ACHN (cell line): ENCODE data around the gene GAS7.

Experiments used
- DNase-seq: peaks from one replicate; pipeline ENCODE4 v3.0.0-alpha.2; 2015
- in situ Hi-C: cut with HindIII; loops from 2 replicates; pipeline ENCODE4 v1.10.0; 2017; ENCODE audit warnings: low sequenced_read_pairs, low pct_ligation_motif_present, low pct_unique_long_range_greater_than_20kb

Gene GAS7

DNA sequence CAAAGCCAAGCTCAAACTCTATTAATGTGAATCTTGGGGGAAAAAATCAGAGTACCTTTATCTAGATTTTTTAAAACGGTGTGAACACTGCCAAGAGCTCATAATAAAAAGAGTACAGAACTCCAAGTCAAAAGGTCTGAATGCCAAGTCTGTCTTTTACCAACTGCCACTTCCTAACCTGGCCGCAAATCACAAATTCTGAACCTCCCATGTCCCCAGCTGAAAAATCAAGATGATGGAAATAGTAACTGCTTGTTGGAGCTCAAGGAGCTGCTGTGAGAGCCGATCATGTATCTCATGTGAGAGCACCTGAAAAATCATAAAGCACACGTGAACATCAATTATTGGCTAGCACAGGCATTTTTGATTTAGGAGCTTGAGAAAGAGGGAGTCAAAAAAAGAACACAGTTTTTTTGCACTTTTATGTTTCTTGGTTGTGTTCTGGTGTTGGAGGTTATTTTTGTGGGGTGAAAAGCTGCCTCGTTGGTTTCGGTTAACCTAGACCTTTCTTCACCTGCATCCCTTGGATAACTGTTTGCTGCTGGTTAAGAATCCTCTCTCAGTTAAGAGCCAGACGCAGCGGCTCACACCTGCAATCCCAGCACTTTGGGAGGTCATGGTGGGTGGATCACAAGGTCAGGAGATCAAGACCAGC, 50.5 kb downstream of the GAS7 start:
- no peak for DNase-seq
- in situ Hi-C loops: no loop called here

DNA sequence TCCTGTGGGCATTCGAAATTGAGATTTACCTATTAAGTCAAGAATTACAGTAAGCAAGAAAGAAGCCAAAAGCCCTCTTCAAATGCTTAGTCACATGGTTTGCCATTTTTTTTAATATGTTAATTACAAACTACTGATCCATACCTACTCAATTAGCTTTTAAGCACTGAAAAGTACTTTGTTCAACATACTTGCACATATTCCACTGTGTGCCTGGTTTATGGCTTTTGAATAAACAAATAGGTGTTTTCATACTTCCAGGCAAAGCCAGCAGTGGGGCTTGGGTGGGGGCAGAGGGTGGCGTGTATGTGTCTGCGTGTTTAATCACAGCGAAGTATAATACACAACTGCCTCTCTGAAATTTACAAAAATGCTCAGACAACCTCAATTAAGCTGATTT, 51.4 kb downstream of the GAS7 start:
- in situ Hi-C loops: no loop called here
- DNase-seq: no peak

DNA sequence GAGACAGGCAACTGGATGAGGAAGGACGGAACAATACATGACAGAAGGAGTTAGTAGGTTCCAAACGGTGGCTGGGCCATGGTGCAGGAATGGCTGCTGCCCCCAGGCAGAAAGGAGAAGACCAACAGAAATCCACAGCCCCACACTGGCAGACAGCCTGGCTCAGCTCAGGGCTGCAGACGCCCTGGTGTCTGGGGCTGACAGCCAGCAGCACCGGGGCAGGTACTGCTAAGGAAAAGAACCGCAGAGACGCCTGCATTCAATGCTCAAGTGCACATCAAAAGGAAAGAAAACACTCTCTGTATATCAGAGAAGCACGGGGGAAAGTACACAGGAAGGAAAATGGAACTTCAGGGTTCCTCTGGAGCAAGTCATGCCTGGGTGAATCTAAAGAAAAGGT, 53.4 kb downstream of the GAS7 start:
- in situ Hi-C loops: no loop called here

DNA sequence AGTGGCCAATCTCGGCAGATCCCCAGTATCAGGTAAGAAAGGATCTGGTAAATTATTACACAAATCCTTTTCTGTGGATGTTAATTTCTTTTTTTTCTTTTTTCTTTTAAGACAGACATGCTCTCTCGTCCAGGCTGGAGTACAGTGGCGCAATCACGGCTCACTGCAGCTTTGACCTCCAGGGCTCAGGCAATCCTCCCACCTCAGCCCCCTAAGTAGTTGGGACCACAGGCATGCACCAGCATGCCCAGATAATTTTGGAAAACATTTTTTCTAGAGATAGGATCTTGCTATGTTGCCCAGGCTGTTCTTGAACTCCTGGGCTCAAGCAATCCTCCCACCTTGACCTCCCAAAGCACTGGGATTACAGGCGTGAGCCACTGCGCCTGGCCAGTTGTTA, 54.0 kb downstream of the GAS7 start:
- in situ Hi-C loops: no loop called here

More for the DNA sequence above, 53.4 kb downstream of the GAS7 start:
- DNase-seq: no peak

DNA sequence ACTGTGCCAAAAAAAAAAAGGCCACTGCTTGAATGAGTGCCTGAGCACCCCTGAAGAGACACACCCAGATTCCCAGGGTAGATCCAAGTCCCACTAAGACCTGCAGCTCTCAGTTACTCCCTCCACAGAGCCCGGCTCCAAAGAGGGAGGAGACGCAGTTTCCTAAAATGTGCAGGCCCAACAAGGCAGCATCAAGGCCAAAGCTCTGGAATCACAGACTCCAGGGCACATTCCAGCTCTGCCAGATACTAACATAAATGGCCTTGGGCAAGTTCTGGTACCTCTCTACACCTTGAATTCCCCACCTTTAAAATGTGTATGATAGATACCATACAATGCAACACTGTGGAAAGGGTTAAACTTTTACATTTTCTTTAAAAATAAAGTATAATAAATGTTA, 57.0 kb downstream of the GAS7 start:
- no peak for DNase-seq
- in situ Hi-C loops: no loop called here

More for the DNA sequence above, 54.0 kb downstream of the GAS7 start:
- DNase-seq: no peak

DNA sequence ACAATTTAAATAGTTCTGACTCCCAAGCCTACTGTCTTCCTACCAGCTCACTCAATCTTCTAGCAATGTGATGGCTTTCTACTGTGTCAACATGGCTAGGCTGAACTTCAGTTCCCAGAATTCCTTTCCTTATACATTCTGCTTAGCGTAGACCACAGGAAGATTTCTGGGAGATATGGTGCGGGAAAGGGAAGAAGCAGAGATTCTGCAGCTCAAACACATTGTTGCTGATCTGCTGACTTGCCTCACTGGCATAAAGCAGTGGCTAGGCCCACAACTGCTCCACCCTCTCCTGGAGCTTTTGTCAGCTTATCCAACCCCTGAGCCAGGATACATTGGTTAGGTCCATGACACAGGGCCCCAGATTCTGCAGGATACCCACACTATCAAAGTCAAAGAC, 58.8 kb downstream of the GAS7 start:
- in situ Hi-C loops: no loop called here
- DNase-seq: no peak

DNA sequence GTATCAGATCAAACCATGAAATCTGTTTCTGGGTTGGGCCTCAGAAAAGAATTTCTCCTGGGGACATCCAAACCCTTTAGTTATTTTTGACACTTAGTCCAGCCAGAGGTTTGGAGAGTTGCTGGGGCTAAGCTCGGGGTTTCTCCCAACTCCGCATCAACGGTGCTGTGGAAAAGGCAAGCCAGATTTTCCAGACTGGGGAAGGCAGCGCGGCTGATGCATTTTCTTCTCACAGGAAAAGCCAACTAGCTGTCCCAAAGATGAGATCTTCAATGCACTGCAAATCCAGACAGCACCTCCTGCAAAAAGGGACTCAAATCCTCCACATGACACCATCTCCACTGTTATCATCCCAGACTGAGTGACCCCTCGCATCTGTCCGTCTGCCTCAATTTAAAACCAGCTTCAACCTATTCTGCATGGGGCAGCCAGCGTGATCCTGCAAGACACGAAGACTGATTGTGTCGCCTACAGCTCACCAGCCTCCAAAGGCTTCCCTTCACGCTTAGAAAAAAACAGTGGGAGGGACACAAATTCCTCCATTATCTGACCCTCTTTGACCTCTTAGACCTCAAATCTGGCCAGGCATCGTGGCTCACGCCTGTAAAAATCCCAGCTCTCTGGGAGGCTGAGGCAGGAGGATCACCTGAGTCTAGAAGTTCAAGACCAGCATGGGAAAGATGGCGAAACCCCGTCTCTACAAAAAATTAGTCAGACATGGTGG, 62.0 kb downstream of the GAS7 start:
- no peak for DNase-seq
- in situ Hi-C loops: no loop called here

DNA sequence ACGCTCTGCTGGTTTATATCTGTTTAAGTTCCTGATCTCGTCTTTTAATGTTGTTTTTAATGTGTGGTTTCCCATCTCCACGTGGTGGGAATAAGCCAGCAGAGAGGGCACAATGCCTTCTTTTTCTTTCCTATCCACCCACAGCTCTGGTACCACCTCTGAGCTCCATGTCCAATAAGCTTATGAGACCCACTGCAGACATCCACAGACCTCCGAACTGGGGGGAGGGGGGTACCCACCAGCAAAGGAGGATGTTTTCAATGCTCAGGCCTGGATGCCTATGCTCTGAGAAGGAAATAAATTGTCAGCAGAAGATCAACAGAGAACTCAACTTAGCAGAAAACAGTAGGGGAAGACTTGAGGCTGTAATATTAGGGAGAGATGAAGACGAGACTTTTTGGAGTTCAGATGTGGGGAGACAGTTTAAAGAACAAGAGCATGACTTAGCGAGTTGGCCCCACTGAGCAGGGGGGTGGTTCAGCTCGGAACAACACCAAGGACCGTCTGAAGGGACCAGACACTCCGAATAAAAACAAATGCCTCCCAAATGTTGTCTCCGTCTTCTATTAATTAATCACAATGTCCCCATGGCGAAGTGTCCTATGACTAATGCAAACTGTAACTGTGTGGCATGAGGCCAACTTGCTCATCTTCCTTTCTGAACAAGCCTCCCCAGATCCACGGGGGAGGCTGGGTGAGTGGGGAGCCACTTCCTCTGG, 62.7 kb downstream of the GAS7 start:
- DNase-seq: no peak
- in situ Hi-C loops: no loop called here

DNA sequence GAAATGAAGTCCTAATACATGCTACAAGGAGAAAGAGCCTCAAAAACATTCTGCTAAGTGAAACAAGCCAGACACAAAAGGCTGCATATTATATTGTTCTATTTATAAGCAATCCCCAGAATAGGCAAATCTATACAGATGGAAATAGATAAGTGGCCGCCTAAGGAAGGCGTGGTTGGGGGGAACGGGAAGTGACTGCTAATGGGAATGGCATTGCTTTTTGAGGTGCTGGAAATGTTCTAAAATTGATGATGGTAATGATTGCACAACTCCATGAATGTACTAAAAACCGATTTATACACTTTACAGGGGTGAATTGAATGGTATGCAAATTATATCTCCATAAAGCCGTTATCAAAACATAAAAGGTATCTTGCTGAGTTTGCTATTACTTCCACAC, 67.7 kb downstream of the GAS7 start:
- in situ Hi-C loops: no loop called here
- DNase-seq: no peak

DNA sequence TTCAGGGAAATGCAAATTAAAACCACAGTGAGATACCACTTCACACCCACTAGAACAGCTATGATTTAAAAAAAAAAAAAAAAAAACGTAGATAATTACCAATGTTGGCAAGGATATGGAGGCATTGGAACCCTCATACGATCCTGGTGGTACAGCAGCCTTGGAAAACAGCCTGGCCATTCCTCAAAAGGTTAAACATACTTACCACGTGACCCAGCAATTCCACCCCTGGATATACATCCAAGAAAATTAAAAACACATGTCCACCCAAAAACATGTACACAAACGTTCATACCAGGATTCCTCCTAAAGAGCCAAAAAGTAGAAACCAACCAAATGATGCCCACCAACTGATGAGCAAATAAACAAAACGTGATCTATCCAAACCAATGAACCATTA, 68.1 kb downstream of the GAS7 start:
- in situ Hi-C loops: no loop called here
- DNase-seq: no peak

DNA sequence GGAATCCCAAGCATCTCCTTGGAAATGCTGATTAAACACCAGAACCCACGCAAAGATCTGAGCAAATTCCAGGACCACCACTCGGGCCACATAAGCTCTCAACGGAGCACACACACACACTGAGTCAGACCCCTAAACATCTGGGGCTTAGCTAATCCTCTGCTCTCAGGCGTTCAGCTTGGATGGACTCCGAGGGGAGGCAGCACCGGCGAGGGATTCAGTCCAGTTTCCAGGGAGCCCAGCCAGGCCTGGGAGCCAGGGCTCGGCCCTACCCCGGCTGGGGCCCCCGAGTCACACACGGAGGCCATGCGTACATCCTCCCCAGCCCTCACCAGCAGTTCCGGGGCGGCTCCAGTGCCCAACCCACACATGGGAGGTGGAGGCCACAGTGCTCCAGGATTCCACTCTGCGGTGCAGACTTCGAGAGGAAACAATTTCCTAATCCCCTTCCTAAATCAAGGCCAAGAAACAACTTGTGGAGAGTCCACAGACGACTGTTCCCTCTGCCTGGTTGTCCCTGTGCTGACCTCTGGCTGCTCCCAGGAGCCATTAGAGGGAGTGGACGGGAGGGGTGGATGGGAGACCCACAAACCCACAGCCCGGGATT, 70.5 kb downstream of the GAS7 start:
- DNase-seq: no peak
- in situ Hi-C loops: no loop called here

DNA sequence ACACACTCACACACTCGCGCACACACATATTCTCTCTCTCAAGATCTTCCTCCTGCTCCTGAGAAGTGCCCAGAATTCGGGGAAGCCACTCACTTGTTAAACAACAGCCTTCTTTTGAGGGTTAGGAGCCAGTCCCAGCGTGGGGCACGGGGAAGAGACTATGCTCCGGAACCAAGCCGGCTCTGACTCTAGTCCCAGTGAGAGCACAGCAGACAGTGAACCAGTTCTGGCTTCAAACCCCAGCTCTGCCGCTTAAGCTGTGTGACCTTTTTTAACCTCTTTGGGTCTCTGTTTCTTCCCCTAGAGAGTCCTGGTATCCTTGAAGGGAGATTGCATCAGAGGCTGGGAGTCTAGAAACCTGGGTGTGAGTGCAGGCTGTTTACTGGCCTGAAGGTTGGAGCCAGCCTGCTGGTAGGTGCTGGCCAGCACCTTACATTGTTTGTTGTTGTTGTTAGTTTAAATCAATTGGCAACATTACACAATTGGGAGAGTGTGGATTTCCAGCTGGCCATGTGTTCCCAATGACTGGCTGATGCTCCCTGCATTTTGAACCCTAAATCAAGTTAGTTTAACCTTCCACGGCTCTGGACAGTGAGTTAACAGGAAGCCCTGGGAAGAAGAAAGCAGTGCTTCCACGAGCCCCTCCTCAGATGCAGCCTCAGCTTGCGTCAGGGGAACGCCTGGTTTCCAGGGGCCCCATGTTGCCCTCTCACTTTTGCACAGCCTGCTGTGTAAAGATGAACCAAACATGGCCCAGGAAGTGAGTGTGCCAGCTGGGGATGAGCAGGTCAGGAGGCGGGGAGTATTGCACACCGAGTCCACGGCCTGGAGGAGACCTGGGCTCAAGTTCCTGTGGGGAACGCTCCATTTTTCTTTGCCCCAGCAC, 71.5 kb downstream of the GAS7 start:
- in situ Hi-C loops: no loop called here
- DNase-seq: no peak

DNA sequence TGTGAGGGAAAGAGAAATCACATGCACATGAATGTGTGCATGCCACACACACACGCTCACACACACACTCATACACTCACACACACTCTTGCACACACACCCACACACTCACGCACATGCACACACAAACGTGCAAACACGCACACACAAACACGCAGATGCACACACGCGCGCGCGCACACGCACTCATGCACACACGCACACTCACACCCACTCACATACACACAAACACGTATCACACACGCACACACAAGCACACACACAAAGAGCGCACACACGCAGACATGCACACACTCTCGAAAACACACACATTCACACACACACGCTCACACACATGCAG, 72.2 kb downstream of the GAS7 start:
- no peak for DNase-seq
- in situ Hi-C loops: no loop called here

DNA sequence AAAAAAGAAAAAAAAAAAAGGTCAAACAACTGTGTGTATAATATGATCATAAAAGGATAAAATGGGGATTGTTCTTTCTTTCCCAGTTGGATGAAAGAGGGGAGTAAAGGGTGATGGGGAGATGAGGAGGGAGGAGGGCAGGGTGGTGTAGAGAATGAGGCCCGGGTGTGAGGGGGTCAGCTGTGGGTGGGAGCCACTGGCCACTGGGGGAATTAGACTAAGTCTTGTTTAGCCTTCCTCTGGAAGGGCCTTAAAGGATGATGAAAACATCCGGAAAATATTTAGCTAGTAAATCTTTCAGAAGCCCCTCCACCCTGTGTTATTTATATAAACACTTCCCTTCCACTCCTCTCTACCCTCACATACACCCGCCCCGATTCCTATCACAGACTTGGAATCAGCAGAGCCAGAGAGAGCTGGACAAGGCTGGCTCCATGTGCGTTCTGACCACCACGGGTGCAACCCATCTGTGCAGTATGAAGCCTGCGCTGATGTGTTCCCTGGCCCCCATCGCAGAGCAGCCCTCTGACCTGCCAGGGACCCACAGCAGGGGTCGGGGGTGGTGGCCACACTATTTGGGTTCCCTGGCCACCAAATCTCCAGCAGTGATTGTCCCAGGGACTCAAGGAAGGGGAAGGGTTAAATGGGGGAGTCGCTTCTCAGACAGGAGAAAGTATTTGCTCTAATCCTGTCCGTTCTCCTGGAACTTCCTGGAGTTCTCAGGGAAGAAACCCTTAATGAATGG, 72.7 kb downstream of the GAS7 start:
- no peak for DNase-seq

DNA sequence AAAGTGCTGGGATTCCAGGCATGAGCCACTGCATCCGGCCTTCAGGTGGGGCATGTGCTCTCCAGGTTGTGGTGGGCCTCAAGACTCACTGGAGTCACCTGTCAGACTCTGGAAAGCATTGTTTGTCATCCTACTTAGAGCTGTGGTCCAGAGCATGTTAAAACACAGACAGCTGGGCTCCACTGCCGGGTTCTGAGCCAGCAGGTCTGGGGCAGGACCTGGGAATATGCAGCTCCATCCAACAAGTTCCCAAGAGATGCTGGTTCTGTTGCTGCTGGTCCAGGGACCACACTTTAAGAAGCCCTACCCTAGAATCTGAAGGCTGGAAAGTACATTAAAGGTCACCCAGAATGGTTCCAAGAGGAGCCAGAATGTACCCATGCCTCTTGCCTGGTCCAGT, 75.3 kb downstream of the GAS7 start:
- in situ Hi-C loops: no loop called here
- DNase-seq: no peak

More for the DNA sequence above, 72.7 kb downstream of the GAS7 start:
- in situ Hi-C loops: no loop called here

DNA sequence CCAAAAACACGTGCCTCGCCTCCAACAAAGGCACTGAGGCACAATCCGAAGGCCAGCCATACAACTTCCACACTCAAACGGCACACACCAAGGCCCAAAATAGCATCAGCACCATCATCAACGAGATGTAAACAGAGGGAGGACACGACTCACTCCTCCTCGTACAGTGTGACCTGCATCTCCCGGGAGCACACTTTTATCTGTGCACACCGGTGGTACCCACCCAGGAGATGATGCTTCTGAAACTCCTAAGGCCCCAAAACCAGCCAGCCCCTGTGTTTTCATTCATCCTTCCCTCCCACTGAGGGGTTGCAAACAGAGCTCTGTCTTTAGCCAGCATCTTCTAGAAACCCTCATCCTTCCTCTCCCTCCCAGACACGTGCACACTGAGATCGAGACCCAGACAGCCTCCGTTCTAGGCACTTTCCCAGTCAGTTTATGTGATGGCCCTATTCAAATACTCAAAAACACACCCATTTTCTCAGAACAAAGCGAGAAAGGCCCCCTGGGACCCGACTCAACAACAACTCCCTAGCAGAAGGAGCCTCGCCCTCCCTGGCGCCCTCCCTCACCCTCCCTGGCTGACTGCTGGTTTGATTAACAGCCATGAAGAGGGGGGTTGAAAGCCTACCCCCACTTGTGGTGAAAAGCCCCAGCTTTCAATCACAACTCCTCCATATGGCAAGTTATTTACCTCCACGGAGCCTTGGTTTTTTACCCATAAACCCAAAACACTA, 76.3 kb downstream of the GAS7 start:
- DNase-seq: no peak
- in situ Hi-C loops: no loop called here

DNA sequence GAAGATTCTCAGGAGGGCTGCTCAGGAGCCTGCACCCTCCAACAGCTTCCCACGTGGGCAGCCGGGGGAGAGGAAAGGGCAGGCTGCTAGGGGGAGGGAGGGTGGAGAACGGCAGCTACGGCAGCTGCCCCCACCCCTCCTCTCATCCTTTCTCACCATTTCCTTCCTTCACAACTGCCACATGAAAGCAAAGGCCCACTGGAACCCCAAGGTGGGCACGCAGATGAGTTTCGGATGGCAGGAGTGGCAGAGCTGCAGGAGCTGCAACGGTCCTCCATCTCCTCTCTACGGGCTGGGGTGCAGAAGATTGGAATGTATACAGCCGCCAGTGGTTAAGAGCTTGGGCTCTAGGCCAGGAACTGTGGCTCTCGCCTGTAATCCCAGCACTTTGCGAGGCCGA, 77.7 kb downstream of the GAS7 start:
- no peak for DNase-seq
- in situ Hi-C loops: no loop called here
